Activated CD8-positive, alpha-beta memory T cell treated with anti-CD3 and anti-CD28 coated beads for 1 hour (primary cell): ENCODE data around the gene DAPK2.
A peak's percentile ranks its signal among the peaks of the same experiment; 100 is the strongest.
"Not testable (repeated sequence)": the region's sequence is repeated elsewhere in the genome, so short reads cannot be mapped to it uniquely, and the experiment has no call there.

Experiments used
- DNase-seq, 2 donors: peaks; one replicate each; pipeline ENCODE4 v3.0.0-alpha.2; 2020; ENCODE audit warnings: low read depth in 1 of 2; ENCODE audit errors: extremely low read depth in 1 of 2

The DAPK2 gene

DNA sequence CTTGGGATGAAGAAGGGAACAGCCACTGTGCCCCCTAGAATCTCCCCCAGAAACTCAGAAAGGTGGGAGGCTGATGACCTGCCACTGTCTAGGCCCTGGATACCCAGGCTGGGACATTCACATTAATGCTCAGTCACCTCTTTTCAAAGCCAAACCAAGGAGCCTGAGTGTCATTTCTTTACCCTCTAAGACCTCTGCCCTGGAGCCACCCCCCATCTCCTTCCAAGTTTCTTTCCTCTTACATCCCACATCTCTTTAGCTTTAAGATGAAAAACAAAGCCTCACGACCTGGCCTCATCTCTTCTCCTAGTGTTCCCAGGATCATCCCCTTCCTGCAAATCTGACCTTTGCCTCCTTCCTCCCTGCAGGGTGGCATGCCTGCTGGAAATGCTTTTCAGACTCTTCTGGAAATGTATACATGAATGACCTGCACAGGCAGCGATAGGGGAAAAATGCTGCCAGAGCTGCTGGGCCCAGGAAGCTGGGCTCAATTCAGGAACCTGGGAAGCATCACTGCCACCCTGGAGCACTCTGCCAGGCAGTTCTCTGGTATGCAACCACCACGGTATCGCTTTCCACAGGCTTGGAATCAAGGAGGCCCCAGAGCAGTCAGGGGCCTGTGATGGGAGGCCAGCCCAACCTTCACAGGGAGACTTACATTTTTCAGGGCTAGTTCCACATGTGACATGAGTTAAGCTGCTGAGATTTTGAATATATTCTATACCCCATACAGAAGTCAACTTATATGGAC lies 67.6 kb downstream of the DAPK2 start:
- no peak for DNase-seq

- no peak for DNase-seq
These were observed 69.2 kb downstream of the DAPK2 start for GRCh38 chr15:63977119-63977518.

DNA sequence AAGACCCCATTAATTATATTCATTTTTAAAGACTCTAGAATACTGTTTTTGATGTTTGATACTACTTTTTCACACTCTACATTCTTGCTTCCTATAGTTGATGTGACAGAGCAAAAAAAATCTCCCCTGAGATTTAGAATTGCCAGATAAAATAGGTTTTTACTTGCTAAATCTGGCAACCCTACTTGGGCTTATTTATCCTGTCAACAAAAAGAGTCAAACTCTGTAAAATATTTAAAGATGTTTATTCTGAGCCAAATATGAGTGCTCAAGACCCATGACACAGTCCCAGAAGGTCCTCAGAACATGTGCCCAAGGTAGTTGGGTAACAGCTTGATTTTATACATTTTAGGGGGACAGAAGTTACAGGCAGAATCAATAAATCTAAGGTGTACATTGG lies 72.3 kb downstream of the DAPK2 start:
- no peak for DNase-seq

- DNase-seq: no peak
These were observed 72.9 kb downstream of the DAPK2 start for GRCh38 chr15:63973212-63974009.

GRCh38 chr15:63972801-63973200 lies 73.5 kb downstream of the DAPK2 start:
- no peak for DNase-seq

DNA sequence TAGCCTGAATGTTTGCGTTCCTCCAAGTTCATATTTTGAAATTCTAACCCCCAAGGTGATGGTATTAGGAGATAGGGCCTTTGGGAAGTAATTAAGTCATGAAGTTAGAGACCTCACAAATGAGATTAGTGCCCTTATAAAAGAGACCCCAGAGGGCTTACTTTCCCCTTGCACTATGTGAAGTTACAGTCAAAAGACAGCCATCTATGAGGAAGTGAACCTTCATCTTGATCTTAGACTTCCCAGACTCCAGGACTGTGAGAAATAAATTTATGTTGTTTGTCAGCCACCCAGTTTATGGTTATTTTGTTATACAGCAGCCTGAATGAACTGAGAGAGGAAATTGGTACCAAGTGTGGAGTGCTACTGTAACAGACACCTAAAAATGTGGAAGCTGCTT lies 74.4 kb downstream of the DAPK2 start:
- no peak for DNase-seq

- DNase-seq: peak; percentile 5 to 10
These were observed 74.9 kb downstream of the DAPK2 start for GRCh38 chr15:63971427-63971805.

DNA sequence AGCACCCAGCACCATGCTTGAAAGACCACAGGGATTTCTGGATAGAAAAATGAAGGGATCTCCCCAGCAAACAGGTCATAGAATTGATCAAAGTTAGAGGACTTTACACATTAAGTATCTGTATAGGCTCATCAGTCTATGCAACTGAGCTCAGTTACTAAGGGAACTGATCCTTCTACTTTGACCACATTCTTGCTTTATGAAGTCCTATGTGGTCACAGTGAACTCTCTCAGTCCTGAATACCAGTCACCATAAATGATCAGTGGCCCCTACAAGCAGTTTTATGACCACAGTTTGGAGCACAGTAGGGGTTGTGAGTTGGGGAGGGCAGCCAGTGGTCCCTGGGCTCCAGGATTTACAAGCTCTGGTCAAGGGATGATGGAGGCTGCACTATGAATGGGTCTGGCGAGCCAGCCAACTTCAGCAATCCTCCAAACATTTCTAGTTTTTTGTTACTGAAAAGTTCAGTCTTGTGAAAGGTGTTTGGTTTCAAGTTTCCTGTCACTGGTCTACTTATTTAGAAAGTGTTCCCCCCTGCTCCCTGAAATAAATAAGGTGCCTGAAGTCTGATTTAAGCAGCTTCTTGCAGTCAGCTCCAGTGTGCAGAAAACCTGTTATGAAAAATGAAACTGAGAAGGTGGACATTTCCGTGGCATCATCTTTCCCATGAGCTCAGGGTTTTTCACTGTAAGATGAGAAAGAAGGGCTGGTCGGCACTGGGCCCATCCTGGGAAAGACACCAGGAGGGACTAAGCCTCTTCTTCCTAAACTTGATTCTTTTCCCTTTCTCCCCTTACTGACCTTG lies 75.5 kb downstream of the DAPK2 start:
- DNase-seq: no peak

DNA sequence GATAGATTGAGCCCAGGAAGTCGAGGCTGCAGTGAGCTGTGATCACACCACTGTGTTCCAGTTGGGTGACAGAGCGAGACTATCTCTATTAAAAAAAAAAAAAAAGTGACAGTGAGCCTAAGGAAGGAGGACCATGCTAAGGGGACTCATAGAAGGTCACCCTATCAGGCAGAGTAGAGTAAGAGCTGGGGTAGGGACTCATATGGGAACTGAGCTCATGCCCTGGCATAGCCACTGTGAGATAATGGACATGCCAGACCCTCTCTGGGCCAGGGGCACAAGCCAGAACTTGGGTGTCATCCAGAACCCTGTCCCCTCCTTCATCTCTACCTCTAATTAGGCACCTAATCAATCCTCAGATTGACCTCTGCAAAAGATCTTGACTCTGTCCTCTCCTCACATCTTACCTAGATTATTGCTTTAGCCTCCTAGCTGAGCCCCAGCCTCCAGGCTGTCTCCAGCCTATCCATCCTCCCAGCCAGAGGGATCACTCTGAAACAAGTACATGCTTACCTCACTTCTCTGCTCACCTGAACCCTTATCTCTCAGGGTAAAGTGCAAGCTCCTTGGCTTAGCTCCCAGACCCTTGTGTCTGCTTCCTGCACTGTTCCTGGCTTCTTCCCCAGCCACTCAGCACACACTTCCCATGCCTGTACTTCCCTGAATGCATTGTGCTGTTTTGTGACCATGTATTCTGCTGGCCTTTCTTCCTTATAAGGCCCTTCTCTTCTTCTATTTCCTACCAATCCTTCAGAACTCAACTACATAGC lies 76.4 kb downstream of the DAPK2 start:
- no peak for DNase-seq

DNA sequence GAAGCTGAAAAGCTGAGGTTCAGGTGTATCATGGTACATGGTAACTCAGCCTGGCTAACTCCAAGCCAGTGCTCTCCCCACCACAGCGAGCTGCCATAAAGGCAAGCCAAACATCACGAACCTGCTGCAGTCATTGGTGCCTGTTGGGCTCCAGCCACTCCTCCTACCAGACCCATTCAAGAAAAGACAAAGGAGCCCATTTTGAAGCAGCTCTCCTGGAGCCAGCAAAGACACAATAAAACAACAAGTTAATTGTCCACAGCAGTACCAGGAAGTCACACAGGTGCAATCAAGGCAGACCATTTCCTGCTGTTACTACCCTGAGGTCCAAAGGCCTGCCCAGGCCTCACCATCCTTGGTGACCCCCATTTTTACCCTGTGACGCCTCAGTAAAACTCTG lies 77.6 kb downstream of the DAPK2 start:
- DNase-seq: no peak

DNA sequence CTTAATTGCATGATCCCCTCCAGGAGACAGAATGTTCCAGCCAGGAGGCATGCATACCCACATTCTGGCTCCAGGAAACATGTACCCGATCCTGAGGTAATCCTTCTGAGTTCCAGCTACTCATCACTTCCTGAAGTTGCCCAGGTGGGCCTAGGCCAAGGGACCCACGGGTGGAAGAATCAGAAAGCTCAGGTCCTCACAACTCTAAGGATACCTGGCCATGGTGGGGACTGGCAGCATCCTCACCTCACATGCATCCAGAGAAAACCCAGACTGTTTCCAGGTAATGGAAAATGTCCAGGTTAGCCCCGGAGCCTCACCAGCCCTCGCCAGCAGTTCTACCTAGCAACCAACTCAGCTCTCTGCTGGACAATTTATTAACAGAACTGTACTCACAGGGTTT lies 78.2 kb downstream of the DAPK2 start:
- DNase-seq: no peak

DNA sequence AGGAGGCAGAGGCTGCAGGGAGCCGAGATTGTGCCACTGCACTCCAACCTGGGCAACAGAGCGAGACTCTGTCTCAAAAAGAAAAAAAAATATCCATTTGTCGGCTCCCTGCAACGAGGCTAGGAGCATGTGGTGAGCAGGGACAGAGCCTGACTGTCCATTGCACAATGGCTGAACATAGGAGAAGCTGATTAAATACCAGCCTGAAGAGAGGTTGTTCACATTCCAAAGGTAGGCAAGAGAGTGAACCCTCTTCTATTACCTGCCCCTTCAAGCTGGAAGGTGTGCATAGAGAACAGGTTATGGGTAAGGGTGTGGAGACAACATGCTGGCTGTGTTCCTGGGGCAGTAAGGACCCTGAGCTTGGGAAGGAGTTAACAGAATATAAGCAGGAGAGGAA lies 78.7 kb downstream of the DAPK2 start:
- no peak for DNase-seq

DNA sequence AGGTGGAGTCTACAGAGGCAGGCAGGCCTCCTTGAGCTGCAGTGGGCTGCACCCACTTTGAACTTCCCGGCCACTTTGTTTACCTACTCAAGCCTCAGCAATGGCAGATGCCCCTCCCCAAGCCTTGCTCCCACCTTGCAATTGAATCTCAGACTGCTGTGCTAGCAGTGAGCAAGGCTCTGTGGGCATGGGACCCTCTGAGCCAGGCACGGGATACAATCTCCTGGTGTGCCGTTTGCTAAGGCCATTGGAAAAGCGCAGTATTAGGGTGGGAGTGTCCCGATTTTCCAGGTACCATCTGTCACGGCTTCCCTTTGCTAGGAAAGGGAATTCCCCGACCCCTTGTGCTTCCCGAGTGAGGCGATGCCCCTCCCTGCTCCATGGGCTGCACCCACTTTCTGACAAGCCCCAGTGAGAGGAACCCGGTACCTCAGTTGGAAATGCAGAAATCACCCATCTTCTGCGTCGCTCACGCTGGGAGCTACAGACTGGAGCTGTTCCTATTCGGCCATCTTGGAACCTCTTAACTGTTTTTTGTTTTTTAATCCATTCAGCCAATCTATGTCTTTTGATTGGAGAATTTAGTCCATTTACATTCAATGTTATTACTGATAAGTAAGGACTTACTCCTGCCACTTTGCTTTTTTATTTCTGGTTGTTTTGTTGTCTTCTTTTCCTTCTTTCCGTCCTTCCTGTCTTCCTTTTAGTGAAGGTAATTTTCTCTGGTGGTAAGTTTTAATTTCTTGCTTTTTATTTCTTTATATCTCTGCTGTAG lies 83.2 kb downstream of the DAPK2 start:
- not testable (repeated sequence) for DNase-seq

DNA sequence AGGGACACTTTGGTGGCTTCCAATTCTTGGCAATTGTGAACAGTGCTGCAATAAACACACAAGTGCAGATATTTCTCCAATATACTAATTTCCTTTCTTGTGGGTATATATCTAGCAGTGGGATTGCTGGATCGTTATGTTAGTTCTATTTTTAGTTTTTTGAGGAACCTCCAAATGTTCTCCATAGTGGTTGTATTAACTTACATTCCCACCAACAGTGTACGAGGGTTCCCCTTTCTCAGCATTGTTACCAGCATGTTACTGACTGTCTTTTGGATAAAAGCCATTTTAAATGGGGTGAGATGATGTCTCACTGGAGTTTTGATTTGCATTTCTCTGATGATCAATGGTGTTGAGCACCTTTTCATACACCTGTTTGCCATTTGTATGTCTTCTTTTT lies 92.8 kb downstream of the DAPK2 start:
- no peak for DNase-seq

DNA sequence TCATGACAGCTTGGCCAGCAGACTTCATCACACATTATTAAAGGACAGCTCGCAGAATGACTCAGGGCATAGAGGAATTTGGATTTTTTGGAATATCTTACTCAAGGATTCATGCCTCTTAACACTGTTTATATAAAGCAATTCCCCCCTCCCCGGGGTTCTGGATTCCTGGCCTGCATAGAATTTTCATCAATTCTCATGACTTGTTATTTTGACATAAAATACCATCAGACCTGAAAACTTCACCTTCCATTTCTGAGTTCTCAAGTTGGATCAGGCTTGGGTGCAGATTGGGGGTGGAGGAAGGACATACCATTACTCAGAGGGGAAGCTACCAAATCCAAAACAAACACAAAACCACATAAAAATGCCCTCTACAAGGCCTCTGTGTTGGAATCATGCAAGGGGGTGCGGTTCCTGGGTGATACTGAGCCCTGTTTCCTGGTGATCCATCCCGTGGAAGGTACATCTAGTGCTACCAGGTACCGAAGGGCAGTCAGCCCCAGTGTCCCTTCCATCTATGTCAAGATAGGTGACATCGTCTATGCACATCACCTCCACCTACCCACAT lies 95.3 kb downstream of the DAPK2 start:
- DNase-seq: no peak

DNA sequence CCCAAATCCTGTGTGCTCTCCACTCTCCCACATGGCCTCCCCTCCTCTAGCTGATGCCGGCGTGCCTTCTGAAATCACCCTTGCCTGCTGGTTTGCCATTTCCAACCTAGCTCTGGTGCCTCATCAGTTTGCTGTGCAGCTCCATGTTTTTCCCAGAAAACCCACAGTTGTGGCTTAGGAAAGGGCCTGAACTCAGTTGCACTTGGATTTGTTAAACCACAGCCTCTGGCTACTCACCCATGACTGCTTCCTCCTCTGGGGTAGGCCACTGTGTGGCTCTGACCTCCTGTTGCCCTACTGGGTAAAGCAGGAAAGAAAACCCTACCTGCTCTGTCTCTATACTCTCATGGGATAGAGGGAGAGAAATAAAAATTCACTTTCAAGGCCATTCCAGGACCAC lies 97.3 kb downstream of the DAPK2 start:
- no peak for DNase-seq

DNA sequence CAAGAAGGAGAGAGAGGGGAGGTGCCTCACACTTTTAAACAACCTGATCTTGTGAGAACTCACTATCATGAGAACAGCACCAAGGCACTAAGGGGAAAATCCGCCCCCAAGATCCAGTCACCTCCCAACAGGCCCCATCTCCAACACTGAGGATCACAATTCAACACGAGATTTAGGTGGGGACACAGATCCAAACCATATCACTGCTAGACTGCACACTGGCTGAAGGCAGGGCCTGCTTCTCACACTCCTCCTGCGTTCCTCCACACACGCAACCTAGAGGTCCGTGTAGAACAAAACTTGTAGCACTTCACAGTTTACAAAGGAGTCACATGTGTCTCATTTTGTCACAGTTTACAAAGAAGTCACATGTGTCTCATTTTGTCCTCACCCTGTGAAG lies 97.8 kb downstream of the DAPK2 start:
- DNase-seq: no peak

- DNase-seq: no peak
These were observed 99.1 kb downstream of the DAPK2 start for GRCh38 chr15:63947228-63947627.

- no peak for DNase-seq
These were observed 99.7 kb downstream of the DAPK2 start for GRCh38 chr15:63946524-63947065.
